HS-27A (cell line): ENCODE data around the gene SLBP.
"Not testable (repeated sequence)": the region's sequence is repeated elsewhere in the genome, so short reads cannot be mapped to it uniquely, and the experiment has no call there.

Experiments
- DNase-seq: peaks from one replicate; pipeline ENCODE4 v3.0.0-alpha.2; 2012; ENCODE audit warnings: low read depth, missing footprints

SLBP gene

DNA sequence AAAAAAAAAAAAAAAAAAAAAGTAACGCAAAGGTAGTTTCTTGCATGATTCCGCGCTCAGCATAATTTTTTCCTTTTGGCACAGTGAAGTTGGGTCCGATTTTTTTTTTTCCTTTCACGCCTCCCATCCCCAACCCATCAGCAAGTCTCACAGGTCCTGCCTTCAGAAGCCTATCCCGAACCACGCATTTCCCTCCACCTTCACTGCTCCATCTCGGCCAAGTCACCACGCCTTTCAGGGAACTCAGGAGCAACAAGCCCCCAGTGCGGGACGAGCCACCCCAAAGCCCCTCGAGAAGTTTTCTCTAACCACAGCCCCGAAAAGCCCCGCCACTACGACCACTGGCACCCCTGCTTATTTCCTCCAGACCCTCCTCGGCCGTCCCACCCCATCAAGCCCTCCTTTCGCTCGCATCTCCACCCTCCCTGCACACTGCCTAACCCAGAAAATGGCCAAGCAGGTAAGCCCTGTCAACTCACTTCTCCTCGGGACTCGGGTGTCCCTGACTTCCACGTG, 1.0 kb downstream of the SLBP start:
- DNase-seq, result no peak

DNA sequence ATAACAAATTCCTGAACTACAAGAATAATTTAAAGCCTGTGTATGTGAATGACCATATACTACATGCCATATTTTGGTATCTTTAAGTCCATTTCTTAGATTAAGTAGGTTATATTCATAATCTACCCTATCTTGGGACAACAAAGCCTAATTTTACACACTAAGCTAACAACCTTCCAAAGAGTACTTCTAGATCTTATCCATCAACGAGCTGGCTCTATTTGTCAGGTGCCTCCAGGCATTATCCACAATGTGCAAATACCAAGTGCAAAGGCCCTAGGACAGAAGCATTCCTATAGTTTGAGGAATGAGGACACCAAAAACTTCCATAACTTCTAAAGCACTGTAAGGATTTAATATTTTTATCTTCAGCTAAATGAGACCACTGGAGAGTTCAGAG, 3.5 kb downstream of the SLBP start:
- DNase-seq, result no peak

DNA sequence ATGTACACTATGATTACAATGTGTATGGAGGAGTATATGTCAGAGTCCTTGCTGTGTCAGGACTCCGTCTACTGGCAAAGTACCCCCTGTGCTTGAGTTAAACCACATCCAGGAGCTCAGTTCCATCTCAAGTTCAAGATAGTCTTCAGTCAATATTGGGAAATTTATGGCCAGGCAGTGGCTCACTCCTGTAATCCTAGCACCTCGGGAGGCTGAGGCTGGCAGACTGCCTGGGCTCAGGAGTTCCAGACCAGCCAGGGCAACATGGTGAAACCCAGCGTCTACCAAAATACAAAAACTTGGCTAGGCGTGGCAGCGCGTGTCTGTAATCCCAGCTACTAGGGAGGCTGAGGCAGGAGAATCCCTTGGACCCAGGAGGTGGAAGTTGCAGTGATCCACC, 5.8 kb downstream of the SLBP start:
- DNase-seq, result no peak

DNA sequence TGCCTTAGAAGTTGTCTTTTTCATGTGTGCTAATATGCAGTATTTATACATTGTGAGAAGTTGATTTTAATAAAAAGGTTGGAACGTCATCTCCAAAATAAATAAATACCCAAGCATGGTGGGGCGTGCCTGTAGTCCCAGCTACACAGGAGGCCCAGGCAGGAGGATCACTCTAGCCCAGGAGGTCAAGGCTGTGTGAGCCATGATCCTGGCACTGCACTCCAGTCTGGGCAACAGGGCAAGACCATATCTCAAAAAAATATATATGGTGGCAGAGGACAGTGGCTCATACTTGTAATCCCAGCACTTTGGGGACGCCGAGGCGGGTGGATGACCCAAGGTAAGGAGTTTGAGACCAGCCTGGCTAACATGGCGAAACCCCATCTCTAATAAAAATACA, 6.4 kb downstream of the SLBP start:
- no peak for DNase-seq

- no peak for DNase-seq
These were observed 8.3 kb downstream of the SLBP start for GRCh38 chr4:1703867-1704266.

DNA sequence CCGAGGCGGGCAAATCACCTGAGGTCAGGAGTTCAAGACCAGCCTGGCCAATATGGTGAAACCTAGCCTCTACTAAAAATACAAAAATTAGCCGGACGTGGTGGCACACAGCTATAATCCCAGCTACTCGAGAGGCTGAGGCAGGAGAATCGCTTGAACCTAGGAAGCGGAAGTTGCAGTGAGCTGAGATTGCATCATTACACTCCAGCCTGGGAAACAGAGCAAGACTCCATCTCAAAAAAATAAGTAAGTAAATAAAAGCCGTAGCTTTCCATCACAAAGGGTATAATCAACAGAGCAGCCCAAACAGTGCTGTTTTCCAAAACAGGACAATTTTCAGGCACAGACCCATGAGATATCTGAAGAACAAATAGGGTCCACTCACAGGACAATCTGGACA, 10.4 kb downstream of the SLBP start:
- DNase-seq, result not testable (repeated sequence)

DNA sequence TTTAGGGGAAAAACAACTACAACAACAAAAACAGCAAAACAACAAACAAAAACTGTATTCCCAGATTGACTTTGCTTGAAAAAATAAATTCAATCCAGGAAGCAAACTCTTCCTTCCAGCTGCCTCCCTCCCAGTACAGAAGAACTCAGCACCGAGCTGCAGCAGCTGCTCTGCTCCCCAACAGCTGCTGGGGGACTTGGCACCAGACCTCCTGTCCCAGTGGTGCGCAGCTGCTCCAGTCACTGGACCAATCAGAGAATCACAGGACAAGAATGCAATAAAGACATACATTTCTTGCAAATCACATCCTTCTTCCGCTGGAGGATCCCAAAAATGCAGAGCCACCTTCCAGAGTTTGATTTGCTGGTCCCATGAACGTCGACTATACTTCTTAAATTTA, 16.2 kb downstream of the SLBP start:
- no peak for DNase-seq

- DNase-seq, result peak; percentile 33
These were observed 18.8 kb downstream of the SLBP start for GRCh38 chr4:1693131-1693896.

DNA sequence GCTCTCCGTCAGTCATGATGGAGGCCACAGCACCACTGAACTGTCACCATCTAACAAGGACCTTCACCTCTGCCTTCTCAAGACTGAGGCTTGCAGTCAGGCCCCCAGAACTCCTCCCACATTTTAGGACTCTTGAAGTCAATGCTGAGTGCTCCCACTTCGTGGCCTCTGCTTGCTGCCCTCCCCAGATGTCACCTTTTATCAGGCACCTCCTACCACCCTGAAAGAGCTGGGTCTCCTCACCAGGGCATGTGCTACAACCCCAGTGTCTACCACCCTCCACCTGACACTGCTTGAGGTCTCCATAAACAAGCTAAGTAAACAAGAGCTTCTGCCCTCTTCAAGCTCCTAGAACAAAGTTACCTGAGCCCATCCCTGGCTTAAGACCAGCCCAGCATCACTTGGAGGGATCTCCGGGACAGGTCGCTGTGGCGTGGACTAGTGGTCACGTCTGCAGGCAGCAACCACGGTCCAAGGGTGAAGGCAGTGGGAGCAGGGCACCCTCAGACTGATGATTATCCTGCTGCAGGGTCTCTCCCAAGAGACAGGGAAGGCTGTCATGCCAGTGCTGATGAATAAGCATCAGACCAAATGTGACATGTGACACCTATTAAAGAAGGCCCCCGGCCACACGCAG, 20.3 kb downstream of the SLBP start:
- DNase-seq, result no peak

GRCh38 chr4:1690698-1691097, 21.4 kb downstream of the SLBP start:
- no peak for DNase-seq

DNA sequence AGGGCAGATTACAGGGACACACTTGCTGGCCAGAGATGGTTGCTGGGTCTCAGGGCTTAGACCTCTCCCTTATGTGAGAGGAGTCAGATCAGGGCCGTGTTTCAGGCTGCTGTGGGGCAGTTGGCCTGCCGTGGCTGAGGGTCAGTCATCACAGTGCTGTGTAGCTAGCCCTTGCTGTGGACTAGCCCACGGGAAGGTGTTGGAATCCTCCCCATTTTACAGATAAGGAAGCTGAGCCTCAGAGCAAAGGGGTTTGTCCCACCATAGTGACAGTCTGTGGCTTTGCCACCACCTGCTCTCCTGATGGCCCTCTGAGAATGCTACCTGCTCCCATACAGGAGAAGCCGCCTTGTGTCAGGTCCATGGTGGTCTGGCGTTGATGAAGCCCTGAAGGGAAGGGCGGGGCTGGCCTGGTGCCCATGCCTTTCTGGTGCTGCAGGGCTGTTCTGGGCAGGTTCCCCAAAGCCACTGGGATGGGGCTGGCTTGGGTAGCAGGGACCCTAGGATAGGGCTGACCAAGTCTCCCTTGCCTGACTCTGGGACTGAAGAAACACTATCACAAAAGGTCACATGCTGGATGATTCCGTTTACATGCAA, 25.6 kb downstream of the SLBP start:
- no peak for DNase-seq

GRCh38 chr4:1685235-1686150, 26.6 kb downstream of the SLBP start:
- no peak for DNase-seq

- DNase-seq, result no peak
These were observed 27.4 kb downstream of the SLBP start for GRCh38 chr4:1684506-1685234.

GRCh38 chr4:1683736-1684505, 28.2 kb downstream of the SLBP start, which contains the start of gene FAM53A:
FAM53A (minus strand) TSS chr4:1684313; CDS start chr4:1668741, 15,572 bp downstream.
- no peak for DNase-seq

- DNase-seq, result peak; percentile 56
These were observed 28.8 kb downstream of the SLBP start for GRCh38 chr4:1683261-1683735.

DNA sequence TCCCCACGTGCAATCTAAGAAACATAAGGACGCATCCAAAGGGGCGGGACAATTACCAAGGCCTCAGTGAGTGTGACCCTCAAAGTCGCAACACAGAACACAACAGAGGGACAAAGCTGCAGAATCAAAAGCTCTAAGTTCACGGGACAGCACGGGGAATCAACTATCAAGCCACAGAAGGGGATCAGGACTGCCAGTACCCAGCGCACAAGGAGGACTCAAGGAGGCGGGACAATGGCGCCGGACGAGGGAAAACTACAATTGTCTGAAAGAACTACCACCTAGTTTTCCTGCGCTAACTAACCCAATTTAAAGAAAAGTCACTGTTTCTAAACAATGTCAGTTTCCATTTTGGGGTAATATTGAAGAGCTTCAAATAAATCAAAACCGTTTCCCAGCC, 29.3 kb downstream of the SLBP start:
- no peak for DNase-seq

- no peak for DNase-seq
These were observed 33.9 kb downstream of the SLBP start for GRCh38 chr4:1678244-1678643.

DNA sequence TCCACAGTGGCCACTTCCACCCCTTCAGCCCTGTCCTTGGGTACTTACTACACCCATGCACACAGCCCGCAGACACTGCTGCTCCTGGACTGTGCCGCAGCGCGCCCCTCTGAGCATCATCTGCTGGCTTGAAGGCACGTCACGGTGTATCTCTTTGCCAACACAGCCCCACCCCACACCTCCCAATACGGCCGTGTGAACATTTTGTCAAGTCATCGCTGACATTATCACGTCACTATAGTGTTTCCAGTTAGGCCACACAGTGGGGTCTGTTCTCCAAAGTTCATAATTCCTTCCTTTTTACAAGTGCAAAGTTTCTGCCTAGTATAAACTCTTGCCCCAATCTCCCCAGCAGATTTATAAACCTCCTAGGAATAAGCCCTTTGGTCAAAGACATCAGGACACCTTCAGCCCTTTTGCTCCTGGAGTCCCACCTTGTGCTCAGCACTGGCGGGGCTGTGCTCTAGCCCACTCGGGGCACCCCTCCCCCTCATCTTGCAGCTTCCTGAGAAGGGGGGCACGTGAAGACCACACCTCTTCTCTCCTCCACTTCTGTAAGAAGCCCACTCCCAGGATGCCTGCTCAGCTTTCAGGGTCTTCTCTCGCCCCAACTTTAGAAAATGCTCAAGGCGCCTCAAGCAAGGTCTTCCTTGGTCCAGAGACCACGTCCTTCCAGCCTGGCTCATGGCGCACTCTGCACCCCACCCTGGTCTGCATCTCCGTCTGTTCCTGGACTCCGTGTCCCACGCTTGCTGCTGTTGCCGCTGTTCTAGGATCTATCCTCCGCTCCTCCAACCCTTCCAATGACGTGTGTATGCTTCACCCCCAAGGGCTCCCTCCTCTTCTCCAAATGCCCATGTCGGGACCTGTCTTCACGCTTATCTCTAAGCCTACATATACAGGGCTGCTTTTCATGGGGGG, 35.3 kb downstream of the SLBP start:
- no peak for DNase-seq

GRCh38 chr4:1675802-1676137, 36.3 kb downstream of the SLBP start:
- no peak for DNase-seq
